Activated CD8-positive, alpha-beta memory T cell treated with anti-CD3 and anti-CD28 coated beads, Interleukin-2, amount 50 U/mL, for 48 hours (primary cell): Measurements from ENCODE around the gene SERPINA7.
"Not testable (repeated sequence)": the region's sequence is repeated elsewhere in the genome, so short reads cannot be mapped to it uniquely, and the experiment has no call there.

Source experiments
- DNase-seq: peaks from one replicate; pipeline ENCODE4 v3.0.0-alpha.2; 2020

Gene SERPINA7, protein sequence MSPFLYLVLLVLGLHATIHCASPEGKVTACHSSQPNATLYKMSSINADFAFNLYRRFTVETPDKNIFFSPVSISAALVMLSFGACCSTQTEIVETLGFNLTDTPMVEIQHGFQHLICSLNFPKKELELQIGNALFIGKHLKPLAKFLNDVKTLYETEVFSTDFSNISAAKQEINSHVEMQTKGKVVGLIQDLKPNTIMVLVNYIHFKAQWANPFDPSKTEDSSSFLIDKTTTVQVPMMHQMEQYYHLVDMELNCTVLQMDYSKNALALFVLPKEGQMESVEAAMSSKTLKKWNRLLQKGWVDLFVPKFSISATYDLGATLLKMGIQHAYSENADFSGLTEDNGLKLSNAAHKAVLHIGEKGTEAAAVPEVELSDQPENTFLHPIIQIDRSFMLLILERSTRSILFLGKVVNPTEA

GRCh38 chrX:106038625-106039024 lies at the start of gene SERPINA7:
Gene SERPINA7, minus strand, starts transcription at chrX:106038727. Its CDS starts 1,669 bp downstream, at chrX:106037058.
- DNase-seq, result no peak

DNA sequence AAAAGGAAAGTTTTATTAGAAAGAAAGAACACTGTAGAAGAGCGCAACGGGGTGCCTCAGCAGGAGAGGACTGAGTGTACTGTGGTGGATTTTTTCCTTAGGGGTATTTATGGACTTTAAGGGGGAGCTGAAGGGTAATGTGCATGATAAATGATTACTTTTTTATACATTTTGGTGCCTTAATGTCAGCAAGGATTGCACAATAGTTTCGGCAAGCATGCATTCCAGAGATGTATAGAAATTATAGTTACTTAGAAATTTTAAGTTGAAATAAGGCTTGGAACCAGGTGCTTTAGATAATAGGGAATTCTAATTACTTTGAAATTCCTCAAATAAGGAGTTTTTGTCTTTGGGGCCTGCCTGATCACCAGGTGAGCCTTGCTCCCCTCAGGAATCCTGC lies 30.5 kb upstream of the SERPINA7 start:
- no peak for DNase-seq

DNA sequence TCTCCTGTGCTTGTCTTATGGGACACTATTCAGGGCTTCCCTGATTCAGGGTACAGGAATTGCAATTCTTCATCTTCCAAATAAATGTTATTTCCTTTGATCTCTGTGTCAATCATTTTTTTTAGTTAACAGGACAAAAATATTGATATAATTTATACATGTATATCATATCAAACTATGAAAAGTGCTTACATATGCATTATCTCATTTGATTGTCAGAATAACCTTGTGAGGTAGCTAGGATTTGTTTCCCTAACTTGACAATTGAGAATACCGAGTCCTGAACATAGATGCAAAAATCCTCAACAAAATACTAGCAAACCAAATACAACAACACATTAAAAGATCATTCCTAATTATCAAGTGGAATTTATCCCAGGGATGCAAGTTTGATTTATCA lies 11.5 kb upstream of the SERPINA7 start:
- no peak for DNase-seq

- DNase-seq, result no peak
Observed at GRCh38 chrX:106042296-106042695, 3.8 kb upstream of the SERPINA7 start.

GRCh38 chrX:106040861-106041260 lies 2.3 kb upstream of the SERPINA7 start:
- no peak for DNase-seq

DNA sequence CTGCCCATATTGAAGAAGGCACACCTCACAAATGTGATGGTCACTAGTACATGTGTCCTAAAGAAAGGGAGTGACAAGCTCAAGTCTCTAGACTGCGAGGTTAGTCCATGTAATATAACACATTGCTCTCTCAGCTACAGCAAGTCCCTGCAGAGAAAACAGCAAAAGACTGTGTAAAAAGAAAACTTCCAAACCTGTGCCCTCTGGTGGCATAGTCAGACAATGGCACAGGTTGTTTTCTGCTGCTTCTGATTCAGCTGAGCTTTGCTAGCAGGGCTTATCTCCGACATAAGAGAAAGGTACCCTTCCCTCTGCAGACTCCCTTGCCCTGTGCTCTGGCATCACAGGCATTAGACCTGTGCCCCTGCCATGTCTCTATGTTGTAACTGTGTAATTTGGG lies 1.4 kb upstream of the SERPINA7 start:
- no peak for DNase-seq

GRCh38 chrX:106037835-106038473 lies 573 bp downstream of the SERPINA7 start:
- no peak for DNase-seq

DNA sequence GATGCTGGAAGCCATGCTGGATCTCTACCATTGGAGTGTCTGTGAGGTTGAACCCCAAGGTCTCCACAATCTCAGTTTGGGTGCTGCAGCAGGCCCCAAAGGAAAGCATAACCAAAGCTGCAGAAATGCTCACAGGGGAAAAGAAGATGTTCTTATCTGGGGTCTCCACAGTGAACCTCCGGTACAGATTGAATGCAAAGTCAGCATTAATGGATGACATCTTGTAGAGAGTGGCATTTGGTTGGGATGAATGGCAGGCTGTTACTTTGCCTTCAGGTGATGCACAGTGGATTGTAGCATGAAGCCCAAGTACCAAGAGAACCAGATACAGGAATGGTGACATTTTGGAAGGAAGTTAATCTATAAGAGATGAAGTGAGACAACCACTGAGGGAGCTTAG lies 1.8 kb downstream of the SERPINA7 start:
- DNase-seq, result no peak

- DNase-seq, result no peak
Observed at GRCh38 chrX:106035064-106035463, 3.5 kb downstream of the SERPINA7 start.

DNA sequence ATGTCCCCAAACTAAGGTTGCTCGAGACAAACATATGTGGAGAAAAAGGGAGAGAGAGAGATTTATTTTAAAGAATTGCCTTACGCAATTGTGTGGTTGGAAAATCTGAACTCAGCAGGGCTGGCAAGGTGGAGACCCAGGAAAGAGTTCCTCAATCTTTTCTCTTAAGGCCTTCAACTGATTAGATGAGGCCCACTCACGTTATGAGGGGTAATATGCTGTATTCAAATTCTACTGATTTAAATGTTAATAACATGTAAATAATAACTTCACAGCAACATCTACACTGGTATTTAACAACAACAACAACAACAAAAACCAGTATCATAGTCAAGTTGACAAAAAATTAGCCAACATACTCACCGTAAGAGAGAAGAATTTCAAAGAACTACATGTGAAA lies 14.6 kb downstream of the SERPINA7 start:
- no peak for DNase-seq

DNA sequence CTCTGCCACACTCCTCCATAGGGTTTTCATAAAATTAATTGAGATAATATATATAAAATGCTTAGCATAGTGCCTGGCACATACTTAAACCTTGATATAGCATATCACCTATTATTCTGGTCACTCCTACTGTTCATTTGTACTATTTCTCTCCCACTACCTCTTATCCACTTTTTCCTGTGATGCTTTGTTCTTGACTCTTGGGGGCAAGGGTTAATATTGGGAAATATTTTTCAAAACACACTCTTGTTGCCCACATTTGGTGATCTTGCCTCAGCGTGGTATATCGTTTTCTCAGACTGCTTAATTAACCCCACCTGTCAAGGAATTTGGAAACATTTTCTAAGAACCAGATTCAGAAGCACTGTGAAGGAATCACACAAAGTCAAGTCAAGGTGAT lies 16.3 kb downstream of the SERPINA7 start:
- no peak for DNase-seq

GRCh38 chrX:106014119-106014775 lies 24.3 kb downstream of the SERPINA7 start:
- no peak for DNase-seq

DNA sequence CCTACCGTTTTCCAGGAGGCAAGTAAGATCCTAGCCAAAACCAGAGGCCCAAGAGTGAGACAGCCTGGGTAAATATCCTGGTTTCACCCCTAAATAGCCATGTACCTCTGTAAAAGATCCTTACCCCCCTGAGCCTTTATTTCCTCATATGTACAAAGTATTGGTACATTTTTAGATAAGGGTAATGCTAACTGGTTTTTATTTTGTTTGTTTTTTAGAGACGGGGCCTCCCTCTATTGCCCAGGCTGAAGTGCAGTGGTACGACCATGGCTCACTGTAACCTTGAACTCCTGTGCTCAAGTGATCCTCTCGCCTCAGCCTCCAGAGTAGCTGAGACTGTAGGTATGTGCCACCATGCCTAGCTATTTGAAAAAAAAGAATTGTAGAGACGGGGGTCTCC lies 29.4 kb downstream of the SERPINA7 start:
- no peak for DNase-seq

- DNase-seq, result no peak
Observed at GRCh38 chrX:106007815-106008214, 30.7 kb downstream of the SERPINA7 start.

DNA sequence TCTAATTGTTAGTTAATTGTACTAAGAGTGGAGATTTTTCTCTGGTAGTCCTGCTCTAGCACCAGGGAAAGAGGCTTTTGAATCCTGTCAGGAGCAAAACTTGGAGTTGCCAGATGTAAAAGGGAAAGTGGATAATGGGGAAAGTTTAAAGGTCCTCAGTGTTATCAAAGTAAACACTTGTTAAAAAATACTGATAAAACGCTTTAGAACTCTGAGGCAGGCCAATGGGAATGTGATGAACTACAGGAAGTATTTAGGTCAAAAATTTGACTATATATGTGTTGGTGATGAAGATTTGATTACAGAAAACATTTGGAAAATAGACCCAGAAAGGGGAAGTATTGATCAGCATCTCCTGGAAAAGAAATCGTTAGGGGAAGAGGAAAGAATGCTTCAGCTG lies 32.8 kb downstream of the SERPINA7 start:
- no peak for DNase-seq

GRCh38 chrX:106000609-106001008 lies 37.9 kb downstream of the SERPINA7 start:
- not testable (repeated sequence) for DNase-seq

GRCh38 chrX:106000203-106000602 lies 38.3 kb downstream of the SERPINA7 start:
- no peak for DNase-seq

DNA sequence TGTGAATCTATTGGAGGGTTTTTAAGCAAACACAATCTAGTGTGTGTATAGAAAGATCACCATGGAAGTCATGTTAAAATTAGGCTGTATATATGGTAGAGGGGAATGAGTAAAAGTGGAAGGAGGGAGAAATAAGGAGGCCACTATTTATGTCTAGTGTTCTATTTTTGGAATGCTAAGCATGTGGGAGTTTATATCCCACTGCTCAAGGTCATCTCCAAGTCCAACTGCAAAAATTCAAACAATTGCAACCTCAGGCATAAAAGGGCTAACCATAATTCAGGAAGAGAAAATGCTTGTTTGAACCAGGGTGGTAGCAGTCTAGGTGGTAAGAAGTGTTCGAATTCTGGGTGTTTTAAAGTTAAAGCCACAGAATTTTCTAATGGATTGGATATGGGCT lies 39.2 kb downstream of the SERPINA7 start:
- no peak for DNase-seq

GRCh38 chrX:105988487-105988886 lies 50.0 kb downstream of the SERPINA7 start:
- DNase-seq, result not testable (repeated sequence)
